Keratinocyte (primary cell): ENCODE data around the gene SPSB4. TPM values are rescaled to one million over a fixed set of nuclear protein-coding genes. Genes with fewer than 3 reads are reported as not detected.

Experiments
- DNase-seq: peaks from one replicate; pipeline ENCODE4 v3.0.0-alpha.2; 2011; ENCODE audit warnings: low read depth, missing footprints, low spot score
- FAIRE-seq: peaks from 2 replicates; lab custom pipeline; 2011; peaks lifted over from hg19 to GRCh38; lab: Jason Lieb, UNC
- H2AFZ ChIP-seq: 2 replicates; pipeline ENCODE4 v1.6.0; 2012; ENCODE audit warnings: low read length, control low read depth, inconsistent platforms; ENCODE audit not compliant: control insufficient read depth
- H3K27ac ChIP-seq: 2 replicates; pipeline ENCODE4 v1.5.1; 2011; ENCODE audit warnings: low read length; ENCODE audit not compliant: control insufficient read depth, insufficient read depth
- H3K27me3 ChIP-seq: 3 replicates; pipeline ENCODE4 v1.6.0; 2011; ENCODE audit warnings: low read length; ENCODE audit not compliant: control insufficient read depth, insufficient read depth; ENCODE audit errors: extremely low read depth
- H3K36me3 ChIP-seq, 2 experiments: 2 replicates in 1 of 2; 3 replicates in 1 of 2; pipeline ENCODE4 v1.5.1; 2011; ENCODE audit warnings: low read length in 2 of 2, mild to moderate bottlenecking in 1 of 2; ENCODE audit not compliant: control insufficient read depth in 2 of 2, insufficient read depth in 2 of 2; ENCODE audit errors: extremely low read depth in 1 of 2
- H3K4me1 ChIP-seq: 3 replicates; pipeline ENCODE4 v1.5.1; 2011; ENCODE audit warnings: low read length; ENCODE audit not compliant: control insufficient read depth, insufficient read depth; ENCODE audit errors: extremely low read depth
- H3K4me2 ChIP-seq: 3 replicates; pipeline ENCODE4 v1.6.0; 2011; ENCODE audit warnings: low read depth, low read length; ENCODE audit not compliant: control insufficient read depth, insufficient read depth; ENCODE audit errors: extremely low read depth
- H3K4me3 ChIP-seq, 3 experiments: fragments of 200-600 bp in 1 of 3; sonication (generic) in 1 of 3; 2 replicates in 2 of 3; 3 replicates in 1 of 3; pipeline ENCODE4 v1.5.1; 2011 to 2016; ENCODE audit warnings: low read length in 3 of 3, mild to moderate bottlenecking in 3 of 3, control low read depth in 2 of 3, inconsistent platforms in 1 of 3, low read depth in 1 of 3, mixed read lengths in 1 of 3, mixed run types in 1 of 3, moderate library complexity in 1 of 3; ENCODE audit not compliant: control insufficient read depth in 2 of 3, insufficient read depth in 2 of 3; ENCODE audit errors: extremely low read depth in 1 of 3
- H3K79me2 ChIP-seq: 2 replicates; pipeline ENCODE4 v1.6.0; 2012; ENCODE audit warnings: low read length; ENCODE audit not compliant: control insufficient read depth, insufficient read depth
- H3K9ac ChIP-seq: 3 replicates; pipeline ENCODE4 v1.6.0; 2011; ENCODE audit warnings: low read length; ENCODE audit not compliant: control insufficient read depth, insufficient read depth; ENCODE audit errors: extremely low read depth
- H3K9me1 ChIP-seq: 3 replicates; pipeline ENCODE4 v1.6.0; 2011; ENCODE audit warnings: low read length; ENCODE audit not compliant: control insufficient read depth, insufficient read depth; ENCODE audit errors: extremely low read depth
- H3K9me3 ChIP-seq: 2 replicates; pipeline ENCODE4 v1.5.1; 2012; ENCODE audit warnings: low read depth, low read length; ENCODE audit not compliant: control insufficient read depth
- H4K20me1 ChIP-seq: 3 replicates; pipeline ENCODE4 v1.6.0; 2011; ENCODE audit warnings: low read length; ENCODE audit not compliant: control insufficient read depth, insufficient read depth; ENCODE audit errors: extremely low read depth
- CTCF ChIP-seq, 3 experiments: IDR thresholded peaks in 1 of 3; conservative IDR thresholded peaks in 1 of 3; optimal IDR thresholded peaks in 1 of 3; 2 replicates in 2 of 3; 3 replicates in 1 of 3; pipeline versions ENCODE3 to v1.5.1; 2011; ENCODE audit warnings: low read length in 3 of 3, mild to moderate bottlenecking in 3 of 3, moderate library complexity in 2 of 3, control low read depth in 1 of 3, inconsistent platforms in 1 of 3; ENCODE audit not compliant: insufficient read depth in 2 of 3; ENCODE audit errors: extremely low read depth in 1 of 3
- EZH2 ChIP-seq: IDR thresholded peaks from one replicate; pipeline ENCODE4 v1.6.1; 2012; ENCODE audit warnings: inconsistent platforms, mild to moderate bottlenecking, low read length, moderate library complexity
- dilution Hi-C: fragments of 300-500 bp; cut with MboI; formaldehyde crosslinking; loops from one replicate; pipeline ENCODE4 v1.7.0; 2020; ENCODE audit warnings: low sequenced_read_pairs; ENCODE audit not compliant: extremely low pct_ligation_motif_present
- polyA plus RNA-seq, 5 experiments: library from polyadenylated mRNA; depleted of rRNA in 3 of 5; stranded (reverse) in 3 of 5; stranded (forward) in 1 of 5; unstranded in 1 of 5; fragments of >200 nt; gene quantifications; 1 replicate in 1 of 5; 2 replicates in 3 of 5; 3 replicates in 1 of 5; pipeline versions ENCODE4 v1.2.1 to v1.2.3, GENCODE V29; 2011 to 2012; ENCODE audit warnings: missing spikeins in 2 of 5, low read depth in 1 of 5, low replicate concordance in 1 of 5

Gene SPSB4
- polyA plus RNA-seq, 1 donor (not counting 4 experiments of a cell fraction or from before 2014, with no cell fraction given): not detected

GRCh38 chr3:141067206-141067974 lies 16.2 kb downstream of the SPSB4 start:
- H3K9me1 ChIP-seq: no peaks in the 10 kb centered on the region
- H3K27me3 ChIP-seq: no peaks in the 10 kb centered on the region
- no peak overlapping the region for H2AFZ ChIP-seq
- H3K79me2 ChIP-seq: no peaks in the 10 kb centered on the region
- H3K4me1 ChIP-seq: no peaks in the 10 kb centered on the region
- H3K4me3 ChIP-seq: no peak overlapping the region
- no peaks in the 10 kb centered on the region for H3K9me3 ChIP-seq
- FAIRE-seq: no peak
- dilution Hi-C loops: no loop called here
- H4K20me1 ChIP-seq: no peaks in the 10 kb centered on the region
- no peak for TF ChIP-seq CTCF (optimal IDR thresholded peaks at IDR 0.05 in 1 of 3, IDR thresholded peaks at IDR 0.05 in 1 of 3, conservative IDR thresholded peaks at IDR 0.05 in 1 of 3; ENCODE audit: extremely low read depth in 1 of 3, insufficient read depth in 2 of 3, low read length in 3 of 3)
- TF ChIP-seq EZH2: no peak
- H3K9ac ChIP-seq: no peak overlapping the region
- no peak overlapping the region for H3K27ac ChIP-seq
- no peaks in the 10 kb centered on the region for H3K36me3 ChIP-seq
- H3K4me2 ChIP-seq: no peak overlapping the region
- no peak for DNase-seq

GRCh38 chr3:141070229-141070628 lies 19.1 kb downstream of the SPSB4 start:
- H3K9me3 ChIP-seq: no peaks in the 10 kb centered on the region
- no peaks in the 10 kb centered on the region for H3K4me1 ChIP-seq
- no peaks in the 10 kb centered on the region for H4K20me1 ChIP-seq
- DNase-seq: no peak
- FAIRE-seq: no peak
- H2AFZ ChIP-seq: no peak overlapping the region
- dilution Hi-C loops: no loop called here
- no peaks in the 10 kb centered on the region for H3K36me3 ChIP-seq
- no peak overlapping the region for H3K9ac ChIP-seq
- H3K4me3 ChIP-seq: no peak overlapping the region
- no peaks in the 10 kb centered on the region for H3K9me1 ChIP-seq
- H3K79me2 ChIP-seq: no peaks in the 10 kb centered on the region
- H3K27me3 ChIP-seq: no peaks in the 10 kb centered on the region
- H3K4me2 ChIP-seq: no peak overlapping the region
- TF ChIP-seq CTCF (optimal IDR thresholded peaks at IDR 0.05 in 1 of 3, IDR thresholded peaks at IDR 0.05 in 1 of 3, conservative IDR thresholded peaks at IDR 0.05 in 1 of 3; ENCODE audit: extremely low read depth in 1 of 3, insufficient read depth in 2 of 3, low read length in 3 of 3) (no peak), EZH2 (no peak)
- no peak overlapping the region for H3K27ac ChIP-seq
